ENCODE measurements around the gene ADM. TPM values are rescaled to one million over a fixed set of nuclear protein-coding genes. Genes with fewer than 3 reads are reported as not detected.

ADM gene
- total RNA-seq, 1 experiment from 2014 or later: 135 TPM

DNA sequence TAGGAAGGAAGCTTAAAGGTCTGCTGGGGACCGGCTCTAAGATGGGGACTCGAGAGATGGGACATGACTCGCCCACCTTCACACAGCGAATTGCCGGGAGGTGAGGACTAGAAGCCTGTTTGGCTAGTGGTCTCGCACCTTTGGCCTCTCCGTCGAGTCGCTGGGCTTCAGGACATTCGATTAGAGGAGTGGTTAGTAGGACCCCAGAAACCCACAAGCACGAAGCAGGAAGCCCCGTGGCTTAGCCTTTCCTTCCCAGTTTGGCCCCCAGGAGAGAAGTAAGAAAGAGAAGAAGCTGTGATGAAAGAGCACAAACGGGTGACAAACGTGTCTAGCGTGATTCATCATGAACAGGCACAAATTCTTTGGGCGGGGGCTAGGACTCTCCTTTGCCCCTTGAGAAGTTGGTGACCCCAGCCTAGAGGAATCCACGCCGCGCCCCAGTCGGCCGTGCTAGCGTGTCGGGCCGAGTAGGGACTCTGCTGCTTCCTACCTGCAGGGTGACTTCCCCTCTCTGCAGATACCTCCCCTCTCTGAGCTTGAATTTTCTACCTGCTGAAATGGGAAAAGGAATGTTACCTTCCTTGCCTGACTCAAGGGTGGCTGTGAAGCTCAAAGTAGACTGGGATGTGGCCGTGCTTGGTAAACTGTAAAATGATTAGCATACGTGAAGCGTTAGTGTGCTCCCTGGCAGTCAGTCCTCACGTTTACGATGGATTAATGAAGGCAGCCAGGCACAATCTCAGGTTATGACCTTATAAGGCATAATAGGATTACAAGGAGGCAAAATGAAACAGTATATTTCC is 1.1 kb upstream of the ADM start:
- Histone ChIP-seq H3K36me3 (peaks cover 43% of the 10 kb centered on the region), H3K4me3 (peak overlapping the region; percentile 92)
- peak; percentile 77 for DNase-seq

DNA sequence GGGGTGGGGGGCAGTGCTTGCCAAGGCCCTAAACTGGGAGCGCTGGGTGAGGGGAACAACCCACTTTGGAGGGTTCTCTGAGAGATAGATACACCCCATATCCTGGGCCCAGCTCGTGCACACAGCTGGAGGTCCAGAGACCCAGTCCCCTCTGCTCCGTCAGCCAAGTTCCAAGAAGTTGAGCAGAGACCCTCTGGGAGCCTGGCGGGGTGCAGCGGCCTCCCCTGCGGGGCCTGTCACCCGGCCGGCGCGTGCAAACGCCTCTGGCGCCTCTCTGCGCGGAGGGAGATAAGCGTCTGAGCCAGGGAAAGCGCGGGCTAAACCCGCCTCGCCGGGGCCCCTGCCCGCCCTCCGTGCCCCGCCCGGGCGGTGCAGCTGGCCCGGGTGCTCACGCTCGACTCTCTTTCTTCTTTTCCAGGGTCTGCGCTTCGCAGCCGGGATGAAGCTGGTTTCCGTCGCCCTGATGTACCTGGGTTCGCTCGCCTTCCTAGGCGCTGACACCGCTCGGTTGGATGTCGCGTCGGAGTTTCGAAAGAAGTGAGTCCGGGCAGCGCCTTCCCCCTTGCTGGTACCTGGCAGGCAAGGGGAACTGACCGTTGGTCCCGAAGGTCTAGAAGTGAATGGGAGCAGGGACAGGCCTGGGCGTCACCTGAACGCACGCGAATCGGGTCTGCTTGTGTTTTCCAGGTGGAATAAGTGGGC is 540 bp downstream of the ADM start:
- Histone ChIP-seq H3K4me3 (peak overlapping the region; percentile 92), H3K9me3 (no peaks in the 10 kb centered on the region), H3K27me3 (no peaks in the 10 kb centered on the region), H3K36me3 (peaks cover 31% of the 10 kb centered on the region)
- peak; percentile 67 for DNase-seq

More for the DNA sequence above, 1.1 kb upstream of the ADM start:
- Histone ChIP-seq H3K9me3 (no peaks in the 10 kb centered on the region), H3K27me3 (no peaks in the 10 kb centered on the region)

DNA sequence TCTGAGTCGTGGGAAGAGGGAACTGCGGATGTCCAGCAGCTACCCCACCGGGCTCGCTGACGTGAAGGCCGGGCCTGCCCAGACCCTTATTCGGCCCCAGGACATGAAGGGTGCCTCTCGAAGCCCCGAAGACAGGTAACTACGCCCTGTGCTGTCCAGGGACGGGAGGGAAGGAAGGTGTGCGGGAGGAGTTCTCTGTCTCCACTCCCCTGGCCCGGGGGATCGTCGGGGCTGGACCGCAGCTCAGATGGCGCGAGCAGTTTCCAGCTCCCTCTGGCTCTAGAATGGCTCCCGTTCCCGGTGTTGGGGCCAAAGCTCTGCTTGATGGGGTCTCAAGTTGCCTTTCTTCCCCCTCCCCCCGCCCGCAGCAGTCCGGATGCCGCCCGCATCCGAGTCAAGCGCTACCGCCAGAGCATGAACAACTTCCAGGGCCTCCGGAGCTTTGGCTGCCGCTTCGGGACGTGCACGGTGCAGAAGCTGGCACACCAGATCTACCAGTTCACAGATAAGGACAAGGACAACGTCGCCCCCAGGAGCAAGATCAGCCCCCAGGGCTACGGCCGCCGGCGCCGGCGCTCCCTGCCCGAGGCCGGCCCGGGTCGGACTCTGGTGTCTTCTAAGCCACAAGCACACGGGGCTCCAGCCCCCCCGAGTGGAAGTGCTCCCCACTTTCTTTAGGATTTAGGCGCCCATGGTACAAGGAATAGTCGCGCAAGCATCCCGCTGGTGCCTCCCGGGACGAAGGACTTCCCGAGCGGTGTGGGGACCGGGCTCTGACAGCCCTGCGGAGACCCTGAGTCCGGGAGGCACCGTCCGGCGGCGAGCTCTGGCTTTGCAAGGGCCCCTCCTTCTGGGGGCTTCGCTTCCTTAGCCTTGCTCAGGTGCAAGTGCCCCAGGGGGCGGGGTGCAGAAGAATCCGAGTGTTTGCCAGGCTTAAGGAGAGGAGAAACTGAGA is 1.4 kb downstream of the ADM start:
- H3K4me3 ChIP-seq: peak overlapping the region; percentile 92
- H3K9me3 ChIP-seq: no peaks in the 10 kb centered on the region
- DNase-seq: peak; percentile 27
- peaks cover 31% of the 10 kb centered on the region for H3K36me3 ChIP-seq
- no peaks in the 10 kb centered on the region for H3K27me3 ChIP-seq

GRCh38 chr11:10307022-10307399 is 2.1 kb downstream of the ADM start:
- Histone ChIP-seq H3K36me3 (peaks cover 31% of the 10 kb centered on the region), H3K4me3 (peak overlapping the region; percentile 92), H3K9me3 (no peaks in the 10 kb centered on the region), H3K27me3 (no peaks in the 10 kb centered on the region)
- DNase-seq: no peak

GRCh38 chr11:10307400-10308200 is 2.7 kb downstream of the ADM start:
- peak; percentile 96 for DNase-seq
- H3K36me3 ChIP-seq: peaks cover 31% of the 10 kb centered on the region
- H3K9me3 ChIP-seq: no peaks in the 10 kb centered on the region
- H3K27me3 ChIP-seq: no peaks in the 10 kb centered on the region
- peak overlapping the region; percentile 92 for H3K4me3 ChIP-seq

DNA sequence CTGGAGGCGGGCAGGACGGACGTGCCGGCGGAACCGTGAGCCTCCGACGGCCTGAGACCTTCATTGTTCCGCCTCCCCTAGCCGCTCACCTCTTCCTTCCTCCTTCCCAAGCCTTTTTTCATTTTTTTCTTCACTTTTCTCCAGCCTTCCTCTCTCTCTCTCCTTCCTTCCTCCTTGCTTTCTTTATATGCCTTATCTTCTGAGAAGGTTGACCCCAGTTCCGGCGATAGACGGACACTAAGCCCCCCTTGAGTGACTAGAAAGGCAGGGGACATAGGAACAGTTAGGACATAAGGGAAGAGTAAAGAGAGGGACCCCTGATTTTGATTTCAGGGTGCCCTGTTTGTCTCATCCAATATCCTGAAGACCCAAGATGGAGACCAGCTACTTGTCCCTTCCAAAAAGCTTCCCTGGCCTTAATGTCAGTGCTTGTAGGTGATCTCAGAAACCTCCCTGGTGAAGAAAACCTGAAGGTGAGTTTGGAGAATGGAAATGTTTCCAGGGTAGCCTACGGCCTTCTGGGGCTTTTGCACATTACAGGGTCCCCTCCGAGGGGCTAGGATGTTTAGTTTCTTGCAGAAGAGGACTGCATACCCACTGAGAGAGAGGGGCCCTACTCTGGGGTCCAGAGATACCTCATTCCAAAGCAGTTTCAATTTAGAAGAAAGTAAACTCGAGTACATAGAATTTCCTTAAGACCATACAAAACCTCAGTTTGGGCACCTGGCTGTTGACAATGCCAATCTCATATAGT is 3.5 kb downstream of the ADM start:
- no peak for DNase-seq
- peak overlapping the region; percentile 92 for H3K4me3 ChIP-seq
- H3K9me3 ChIP-seq: no peaks in the 10 kb centered on the region
- peaks cover 31% of the 10 kb centered on the region for H3K36me3 ChIP-seq
- no peaks in the 10 kb centered on the region for H3K27me3 ChIP-seq

- H3K9me3 ChIP-seq: no peaks in the 10 kb centered on the region
- H3K4me3 ChIP-seq: no peak overlapping the region
- H3K36me3 ChIP-seq: peaks cover 31% of the 10 kb centered on the region
- H3K27me3 ChIP-seq: no peaks in the 10 kb centered on the region
- peak; percentile 89 for DNase-seq
Measured at GRCh38 chr11:10309163-10310093, 4.6 kb downstream of the ADM start.

DNA sequence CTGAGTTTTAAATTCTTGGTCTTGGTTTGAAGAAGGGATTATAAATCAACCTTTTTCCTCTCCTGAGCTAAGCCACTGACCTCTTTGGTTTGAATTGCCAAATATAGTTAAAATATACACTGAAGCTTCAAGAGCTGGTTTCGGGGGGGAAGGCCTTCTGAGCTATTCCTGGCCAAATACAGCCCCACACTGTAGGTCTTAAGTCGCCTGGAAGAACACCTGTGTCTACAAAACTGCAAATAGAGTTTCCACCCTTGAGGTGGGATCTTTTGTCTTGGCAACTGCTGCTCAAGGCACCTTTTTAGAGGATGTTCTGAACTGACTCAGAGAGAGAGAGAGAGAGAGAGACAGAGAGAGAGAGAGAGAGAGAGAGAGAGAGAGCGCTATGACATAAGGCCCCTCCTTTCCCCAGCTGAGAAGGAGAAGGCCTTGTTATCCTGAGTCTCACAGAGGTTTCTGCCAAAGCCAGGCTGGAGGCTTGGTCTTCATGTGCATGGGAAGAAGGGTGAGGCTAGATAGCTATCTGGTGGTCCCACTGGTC is 5.5 kb downstream of the ADM start:
- no peak for DNase-seq

DNA sequence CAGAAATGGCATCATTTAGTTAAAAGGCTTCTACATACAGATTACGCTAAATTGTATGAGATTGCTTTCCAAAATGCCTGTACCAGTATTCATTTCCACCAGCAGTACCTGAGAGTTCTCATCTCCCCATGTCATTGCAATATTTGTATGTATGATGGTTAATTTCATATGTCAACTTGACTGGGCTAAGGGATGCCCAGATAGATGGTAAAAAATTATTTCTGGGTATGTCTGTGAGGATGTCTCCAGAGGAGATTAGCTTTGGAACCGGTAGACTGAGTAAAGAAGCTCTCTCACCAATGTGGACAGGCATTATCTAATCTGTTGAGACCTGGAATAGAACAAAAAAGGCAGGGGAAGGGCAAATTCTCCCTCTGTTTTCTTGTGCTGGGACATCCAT is 6.9 kb downstream of the ADM start:
- H3K9me3 ChIP-seq: no peaks in the 10 kb centered on the region
- DNase-seq: no peak
- peaks cover 13% of the 10 kb centered on the region for H3K36me3 ChIP-seq
- H3K27me3 ChIP-seq: no peaks in the 10 kb centered on the region
- H3K4me3 ChIP-seq: no peak overlapping the region

More for the DNA sequence above, 5.5 kb downstream of the ADM start:
- Histone ChIP-seq H3K36me3 (peaks cover 27% of the 10 kb centered on the region), H3K4me3 (no peak overlapping the region), H3K9me3 (no peaks in the 10 kb centered on the region), H3K27me3 (no peaks in the 10 kb centered on the region)

- Histone ChIP-seq H3K9me3 (no peaks in the 10 kb centered on the region), H3K27me3 (no peaks in the 10 kb centered on the region), H3K36me3 (no peaks in the 10 kb centered on the region), H3K4me3 (no peak overlapping the region)
- peak; percentile 31 for DNase-seq
Measured at GRCh38 chr11:10314199-10315072, 9.6 kb downstream of the ADM start.

DNA sequence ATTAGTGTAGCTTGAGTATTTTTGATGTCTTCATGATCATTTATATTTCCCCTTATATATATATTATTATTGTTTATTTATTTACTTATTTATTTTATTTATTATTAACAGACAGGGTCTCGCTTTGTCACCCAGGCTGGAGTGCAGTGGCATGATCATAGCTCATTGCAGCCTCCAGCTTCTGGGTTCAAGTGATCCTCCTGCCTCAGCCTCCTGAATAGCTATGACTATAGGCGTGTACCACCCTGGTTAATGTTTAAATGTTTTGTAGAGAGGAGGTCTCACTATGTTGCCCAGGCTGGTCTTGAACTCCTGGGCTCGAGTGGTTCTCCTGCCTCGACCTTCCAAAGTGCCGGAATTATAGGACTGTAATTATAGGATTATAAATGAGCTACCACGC is 10.2 kb downstream of the ADM start:
- H3K27me3 ChIP-seq: no peaks in the 10 kb centered on the region
- no peak for DNase-seq
- H3K4me3 ChIP-seq: no peak overlapping the region
- H3K36me3 ChIP-seq: no peaks in the 10 kb centered on the region
- H3K9me3 ChIP-seq: no peaks in the 10 kb centered on the region

GRCh38 chr11:10317151-10317755 is 12.4 kb downstream of the ADM start:
- Histone ChIP-seq H3K36me3 (no peaks in the 10 kb centered on the region), H3K4me3 (no peak overlapping the region), H3K9me3 (no peaks in the 10 kb centered on the region), H3K27me3 (no peaks in the 10 kb centered on the region)
- DNase-seq: no peak

GRCh38 chr11:10317776-10318526 is 13.1 kb downstream of the ADM start:
- H3K9me3 ChIP-seq: no peaks in the 10 kb centered on the region
- no peaks in the 10 kb centered on the region for H3K27me3 ChIP-seq
- DNase-seq: no peak
- H3K4me3 ChIP-seq: no peak overlapping the region
- no peaks in the 10 kb centered on the region for H3K36me3 ChIP-seq

All from MG63 (cell line).